ENCODE measurements around the gene SORBS2.

The SORBS2 gene

GRCh38 chr4:185672618-185673017 lies 139.4 kb downstream of the SORBS2 start:
- DNase-seq (ENCODE audit: low spot score) (no peak), ATAC-seq (ENCODE audit: low read depth) (no peak)
- H3K36me3 ChIP-seq (ENCODE audit: low read depth), result no peaks in the 10 kb centered on the region
- TF ChIP-seq CTCF (IDR thresholded peaks at IDR 0.05; ENCODE audit: poor library complexity, severe bottlenecking), result no peak
- H3K27me3 ChIP-seq (ENCODE audit: insufficient read depth, poor library complexity, severe bottlenecking), result no peaks in the 10 kb centered on the region
- H3K9me3 ChIP-seq (ENCODE audit: severe bottlenecking), result no peaks in the 10 kb centered on the region
- no peak overlapping the region for H3K27ac ChIP-seq (ENCODE audit: poor library complexity, severe bottlenecking)
- H3K4me1 ChIP-seq (ENCODE audit: insufficient read depth, poor library complexity, severe bottlenecking), result no peaks in the 10 kb centered on the region
- no peak overlapping the region for H3K4me3 ChIP-seq (ENCODE audit: severe bottlenecking)

DNA sequence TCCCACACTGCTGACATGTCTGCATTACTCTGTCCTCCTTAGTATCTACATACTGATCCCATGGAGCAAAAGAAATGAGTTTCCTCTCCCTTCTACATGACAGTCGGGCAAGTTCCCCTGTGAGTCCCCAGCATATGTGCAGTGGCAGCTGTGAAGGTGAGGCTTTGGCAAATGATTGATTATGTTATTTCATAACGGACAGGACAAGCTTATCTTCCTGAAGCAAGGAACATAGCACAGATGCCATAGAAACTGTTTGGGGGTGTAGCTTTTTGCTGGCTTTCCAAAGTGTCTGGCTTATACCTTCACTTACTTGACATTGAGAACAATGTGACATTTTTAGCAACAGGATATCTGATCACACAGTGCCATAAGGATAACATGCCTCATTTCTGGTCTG lies 139.8 kb downstream of the SORBS2 start:
- H3K27ac ChIP-seq (ENCODE audit: poor library complexity, severe bottlenecking), result no peak overlapping the region
- ATAC-seq (ENCODE audit: low read depth) (no peak), DNase-seq (ENCODE audit: low spot score) (no peak)
- no peaks in the 10 kb centered on the region for H3K27me3 ChIP-seq (ENCODE audit: insufficient read depth, poor library complexity, severe bottlenecking)
- no peaks in the 10 kb centered on the region for H3K9me3 ChIP-seq (ENCODE audit: severe bottlenecking)
- no peak overlapping the region for H3K4me3 ChIP-seq (ENCODE audit: severe bottlenecking)
- no peaks in the 10 kb centered on the region for H3K4me1 ChIP-seq (ENCODE audit: insufficient read depth, poor library complexity, severe bottlenecking)
- TF ChIP-seq CTCF (IDR thresholded peaks at IDR 0.05; ENCODE audit: poor library complexity, severe bottlenecking), result no peak
- no peaks in the 10 kb centered on the region for H3K36me3 ChIP-seq (ENCODE audit: low read depth)

GRCh38 chr4:185671496-185671895 lies 140.5 kb downstream of the SORBS2 start:
- Histone ChIP-seq H3K27ac (ENCODE audit: poor library complexity, severe bottlenecking) (no peak overlapping the region), H3K27me3 (ENCODE audit: insufficient read depth, poor library complexity, severe bottlenecking) (no peaks in the 10 kb centered on the region), H3K9me3 (ENCODE audit: severe bottlenecking) (no peaks in the 10 kb centered on the region), H3K36me3 (ENCODE audit: low read depth) (no peaks in the 10 kb centered on the region), H3K4me1 (ENCODE audit: insufficient read depth, poor library complexity, severe bottlenecking) (no peaks in the 10 kb centered on the region), H3K4me3 (ENCODE audit: severe bottlenecking) (no peak overlapping the region)
- DNase-seq (ENCODE audit: low spot score) (no peak), ATAC-seq (ENCODE audit: low read depth) (no peak)
- TF ChIP-seq CTCF (IDR thresholded peaks at IDR 0.05; ENCODE audit: poor library complexity, severe bottlenecking), result no peak

- TF ChIP-seq CTCF (IDR thresholded peaks at IDR 0.05; ENCODE audit: poor library complexity, severe bottlenecking), result no peak
- Histone ChIP-seq H3K9me3 (ENCODE audit: severe bottlenecking) (no peaks in the 10 kb centered on the region), H3K27me3 (ENCODE audit: insufficient read depth, poor library complexity, severe bottlenecking) (no peaks in the 10 kb centered on the region), H3K4me1 (ENCODE audit: insufficient read depth, poor library complexity, severe bottlenecking) (no peaks in the 10 kb centered on the region), H3K4me3 (ENCODE audit: severe bottlenecking) (no peak overlapping the region), H3K27ac (ENCODE audit: poor library complexity, severe bottlenecking) (no peak overlapping the region), H3K36me3 (ENCODE audit: low read depth) (no peaks in the 10 kb centered on the region)
- ATAC-seq (ENCODE audit: low read depth) (no peak), DNase-seq (ENCODE audit: low spot score) (no peak)
Measured at GRCh38 chr4:185671066-185671465, 140.9 kb downstream of the SORBS2 start.

DNA sequence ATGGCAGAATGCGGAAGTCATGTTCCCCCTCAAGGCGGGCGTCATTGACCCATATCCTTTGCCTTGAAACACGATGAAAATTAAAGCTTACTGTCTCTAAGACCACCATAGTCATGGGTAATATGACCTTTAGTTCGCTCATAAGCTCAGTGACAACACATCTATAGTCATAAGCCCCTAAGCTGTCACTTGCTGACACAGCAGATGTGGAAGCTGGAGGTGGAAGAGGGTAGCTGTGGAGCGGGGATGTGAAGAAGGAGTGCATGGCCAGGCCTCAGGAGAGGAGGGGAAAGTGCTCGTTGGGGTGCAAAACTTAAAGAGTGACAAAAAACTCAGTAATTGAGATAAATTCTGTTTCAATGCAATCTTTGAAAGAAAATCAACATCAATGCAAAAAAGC lies 142.7 kb downstream of the SORBS2 start:
- Histone ChIP-seq H3K4me3 (ENCODE audit: severe bottlenecking) (no peak overlapping the region), H3K27ac (ENCODE audit: poor library complexity, severe bottlenecking) (no peak overlapping the region), H3K36me3 (ENCODE audit: low read depth) (no peaks in the 10 kb centered on the region), H3K27me3 (ENCODE audit: insufficient read depth, poor library complexity, severe bottlenecking) (no peaks in the 10 kb centered on the region), H3K9me3 (ENCODE audit: severe bottlenecking) (no peaks in the 10 kb centered on the region), H3K4me1 (ENCODE audit: insufficient read depth, poor library complexity, severe bottlenecking) (no peaks in the 10 kb centered on the region)
- TF ChIP-seq CTCF (IDR thresholded peaks at IDR 0.05; ENCODE audit: poor library complexity, severe bottlenecking), result no peak
- ATAC-seq (ENCODE audit: low read depth) (no peak), DNase-seq (ENCODE audit: low spot score) (no peak)

All from RWPE2 (cell line).